Astrocyte (in vitro differentiated cells and primary cell): ENCODE results near the gene ADGRD1. TPM values are rescaled to one million over a fixed set of nuclear protein-coding genes. Genes with fewer than 3 reads are reported as not detected.

Experiments used
- DNase-seq: peaks from one replicate; pipeline ENCODE4 v3.0.0-alpha.2; 2010; ENCODE audit warnings: low read depth
- FAIRE-seq: peaks from 2 replicates; lab custom pipeline; 2011; peaks lifted over from hg19 to GRCh38; lab: Jason Lieb, UNC
- H2AFZ ChIP-seq: 2 replicates; pipeline ENCODE4 v1.6.0; 2012; ENCODE audit warnings: low read depth, low read length, inconsistent platforms
- H3K27ac ChIP-seq: 2 replicates; pipeline ENCODE4 v1.5.1; 2011; ENCODE audit warnings: low read depth, low read length, inconsistent platforms
- H3K27me3 ChIP-seq: 2 replicates; pipeline ENCODE4 v1.6.0; 2011; ENCODE audit warnings: low read length, inconsistent platforms; ENCODE audit not compliant: insufficient read depth
- H3K36me3 ChIP-seq: 2 replicates; pipeline ENCODE4 v1.5.1; 2011; ENCODE audit warnings: low read length, inconsistent platforms; ENCODE audit not compliant: insufficient read depth
- H3K4me1 ChIP-seq: 2 replicates; pipeline ENCODE4 v1.5.1; 2011; ENCODE audit warnings: low read length, inconsistent platforms; ENCODE audit not compliant: insufficient read depth
- H3K4me2 ChIP-seq: 2 replicates; pipeline ENCODE4 v1.6.0; 2012; ENCODE audit warnings: low read length, inconsistent platforms
- H3K4me3 ChIP-seq: 2 replicates; pipeline ENCODE4 v1.5.1; 2011; ENCODE audit warnings: low read depth, mild to moderate bottlenecking, low read length, inconsistent platforms; ENCODE audit not compliant: insufficient read depth
- H3K79me2 ChIP-seq: 2 replicates; pipeline ENCODE4 v1.6.0; 2012; ENCODE audit warnings: mild to moderate bottlenecking, low read length, inconsistent platforms; ENCODE audit not compliant: insufficient read depth
- H3K9ac ChIP-seq: 2 replicates; pipeline ENCODE4 v1.6.0; 2012; ENCODE audit warnings: mild to moderate bottlenecking, low read length, inconsistent platforms
- H3K9me3 ChIP-seq: 2 replicates; pipeline ENCODE4 v1.5.1; 2012; ENCODE audit warnings: low read depth, mild to moderate bottlenecking, low read length, inconsistent platforms; ENCODE audit not compliant: insufficient read depth
- H4K20me1 ChIP-seq: 2 replicates; pipeline ENCODE4 v1.6.0; 2012; ENCODE audit warnings: low read length, inconsistent platforms; ENCODE audit not compliant: insufficient read depth
- H3K27ac Mint-ChIP-seq: one replicate; pipeline ENCODE4 v1.8.0; 2021; ENCODE audit warnings: mild to moderate bottlenecking, mixed read lengths; ENCODE audit not compliant: unreplicated experiment
- H3K27me3 Mint-ChIP-seq: one replicate; pipeline ENCODE4 v1.8.0; 2021; ENCODE audit warnings: low read depth, mixed read lengths; ENCODE audit not compliant: unreplicated experiment
- H3K36me3 Mint-ChIP-seq: one replicate; pipeline ENCODE4 v1.8.0; 2021; ENCODE audit warnings: low read depth, mixed read lengths; ENCODE audit not compliant: unreplicated experiment
- H3K4me1 Mint-ChIP-seq: one replicate; pipeline ENCODE4 v1.8.0; 2021; ENCODE audit warnings: low read depth, mixed read lengths; ENCODE audit not compliant: unreplicated experiment
- H3K4me3 Mint-ChIP-seq: one replicate; pipeline ENCODE4 v1.8.0; 2021; ENCODE audit warnings: mild to moderate bottlenecking, moderate library complexity, mixed read lengths; ENCODE audit not compliant: unreplicated experiment
- H3K9me3 Mint-ChIP-seq: one replicate; pipeline ENCODE4 v1.8.0; 2021; ENCODE audit warnings: mild to moderate bottlenecking, mixed read lengths; ENCODE audit not compliant: unreplicated experiment
- EZH2 ChIP-seq: IDR thresholded peaks from 2 replicates; pipeline ENCODE4 v1.6.1; 2012; ENCODE audit warnings: mild to moderate bottlenecking, low read length, inconsistent platforms; ENCODE audit not compliant: insufficient read depth
- total RNA-seq: library from RNA; stranded (reverse); gene quantifications from 2 replicates; pipeline ENCODE4 v1.2.1, GENCODE V29; 2021
- TF ChIP-seq, protein P1 (sequence below): IDR thresholded peaks from 2 replicates; pipeline ENCODE4 v1.5.1; 2011; ENCODE audit warnings: low read depth, mild to moderate bottlenecking, inconsistent platforms, low read length, moderate library complexity; ENCODE audit not compliant: insufficient read depth

The ADGRD1 gene
- total RNA-seq, 1 donor from 2014 or later: 3.0 TPM

GRCh38 chr12:131120831-131121271 lies 167.1 kb downstream of the ADGRD1 start:
- no peak overlapping the region for H3K27ac ChIP-seq
- no peaks in the 10 kb centered on the region for H3K4me1 ChIP-seq
- no peaks in the 10 kb centered on the region for H3K79me2 ChIP-seq
- Mint-ChIP-seq H3K9me3 (peaks cover 5% of the 10 kb centered on the region), H3K27ac (no peak overlapping the region), H3K27me3 (peaks cover 36% of the 10 kb centered on the region), H3K4me3 (no peak overlapping the region), H3K4me1 (no peaks in the 10 kb centered on the region), H3K36me3 (peaks cover 2% of the 10 kb centered on the region)
- TF ChIP-seq, protein P1, sequence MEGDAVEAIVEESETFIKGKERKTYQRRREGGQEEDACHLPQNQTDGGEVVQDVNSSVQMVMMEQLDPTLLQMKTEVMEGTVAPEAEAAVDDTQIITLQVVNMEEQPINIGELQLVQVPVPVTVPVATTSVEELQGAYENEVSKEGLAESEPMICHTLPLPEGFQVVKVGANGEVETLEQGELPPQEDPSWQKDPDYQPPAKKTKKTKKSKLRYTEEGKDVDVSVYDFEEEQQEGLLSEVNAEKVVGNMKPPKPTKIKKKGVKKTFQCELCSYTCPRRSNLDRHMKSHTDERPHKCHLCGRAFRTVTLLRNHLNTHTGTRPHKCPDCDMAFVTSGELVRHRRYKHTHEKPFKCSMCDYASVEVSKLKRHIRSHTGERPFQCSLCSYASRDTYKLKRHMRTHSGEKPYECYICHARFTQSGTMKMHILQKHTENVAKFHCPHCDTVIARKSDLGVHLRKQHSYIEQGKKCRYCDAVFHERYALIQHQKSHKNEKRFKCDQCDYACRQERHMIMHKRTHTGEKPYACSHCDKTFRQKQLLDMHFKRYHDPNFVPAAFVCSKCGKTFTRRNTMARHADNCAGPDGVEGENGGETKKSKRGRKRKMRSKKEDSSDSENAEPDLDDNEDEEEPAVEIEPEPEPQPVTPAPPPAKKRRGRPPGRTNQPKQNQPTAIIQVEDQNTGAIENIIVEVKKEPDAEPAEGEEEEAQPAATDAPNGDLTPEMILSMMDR: no peak
- no peak for TF ChIP-seq EZH2
- DNase-seq: no peak
- no peak for FAIRE-seq
- H2AFZ ChIP-seq: no peak overlapping the region
- H3K4me2 ChIP-seq: no peak overlapping the region
- H3K9ac ChIP-seq: no peak overlapping the region
- no peaks in the 10 kb centered on the region for H3K27me3 ChIP-seq
- H3K9me3 ChIP-seq: no peaks in the 10 kb centered on the region
- H4K20me1 ChIP-seq: no peaks in the 10 kb centered on the region
- H3K36me3 ChIP-seq: no peaks in the 10 kb centered on the region
- H3K4me3 ChIP-seq: no peak overlapping the region

DNA sequence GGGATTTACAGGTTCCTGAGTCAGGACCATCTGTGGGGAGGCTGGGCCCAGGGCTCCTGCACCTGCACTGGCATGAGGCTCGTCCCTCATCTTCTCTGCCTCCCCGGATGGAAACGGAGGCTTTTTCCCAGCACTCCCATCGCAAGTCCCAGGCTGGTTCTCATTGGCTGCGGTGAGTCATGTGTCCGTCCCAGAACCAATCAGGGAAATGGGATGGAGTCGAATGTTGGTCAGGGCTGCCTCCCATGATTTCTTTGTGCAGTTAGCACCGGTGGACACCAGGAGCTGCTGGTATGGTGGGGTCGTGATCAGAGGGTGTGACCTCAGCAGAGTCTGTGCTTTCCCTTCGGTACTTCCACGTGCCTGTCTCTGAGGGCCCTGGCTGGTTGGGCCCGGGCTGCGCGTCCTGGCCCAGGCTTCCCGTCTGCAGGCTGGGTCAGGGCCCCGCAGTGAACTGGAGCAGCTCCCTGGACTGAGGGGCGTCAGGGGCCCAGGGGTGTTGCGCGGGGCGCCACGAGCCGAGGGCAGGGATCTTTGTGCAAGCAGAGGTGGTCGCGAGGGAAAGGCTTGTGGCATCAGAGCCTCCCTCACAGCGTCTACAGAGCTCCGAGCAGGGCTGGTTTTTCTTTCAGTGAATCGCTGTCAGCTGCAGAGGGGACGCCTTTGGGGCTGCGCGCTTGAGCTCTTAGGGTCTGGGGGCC lies 168.1 kb downstream of the ADGRD1 start:
- H3K27ac Mint-ChIP-seq: no peak overlapping the region
- no peak overlapping the region for H3K4me3 Mint-ChIP-seq
- H3K4me2 ChIP-seq: no peak overlapping the region
- H4K20me1 ChIP-seq: no peaks in the 10 kb centered on the region
- no peaks in the 10 kb centered on the region for H3K4me1 ChIP-seq
- peaks cover 36% of the 10 kb centered on the region for H3K27me3 Mint-ChIP-seq
- no peaks in the 10 kb centered on the region for H3K9me3 ChIP-seq
- H2AFZ ChIP-seq: no peak overlapping the region
- H3K4me3 ChIP-seq: no peak overlapping the region
- H3K4me1 Mint-ChIP-seq: no peaks in the 10 kb centered on the region
- H3K36me3 ChIP-seq: no peaks in the 10 kb centered on the region
- H3K9ac ChIP-seq: no peak overlapping the region
- H3K79me2 ChIP-seq: no peaks in the 10 kb centered on the region
- DNase-seq: no peak
- peaks cover 6% of the 10 kb centered on the region for H3K9me3 Mint-ChIP-seq
- no peaks in the 10 kb centered on the region for H3K27me3 ChIP-seq
- FAIRE-seq: no peak
- H3K36me3 Mint-ChIP-seq: peaks cover 2% of the 10 kb centered on the region
- H3K27ac ChIP-seq: no peak overlapping the region
- TF ChIP-seq, protein P1: no peak
- no peak for TF ChIP-seq EZH2

DNA sequence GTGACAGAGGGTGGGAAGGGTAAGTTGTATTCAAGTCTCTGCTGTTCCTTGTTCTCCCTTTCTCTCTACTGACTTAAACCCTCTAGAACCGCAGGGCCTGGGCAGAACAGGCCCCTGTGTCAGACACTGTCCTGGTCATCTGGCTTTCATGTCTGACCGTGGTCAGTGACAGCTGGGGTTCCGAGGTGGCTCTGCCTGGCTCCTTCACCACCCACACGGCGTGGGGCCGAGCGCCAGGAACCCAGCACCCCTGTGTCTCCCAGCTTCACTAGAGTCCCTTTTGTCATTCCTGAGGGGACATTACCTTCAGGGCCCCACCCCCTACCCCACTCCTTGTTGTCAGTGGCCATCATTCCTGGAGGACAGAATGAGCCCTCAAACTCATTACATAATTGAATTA lies 168.9 kb downstream of the ADGRD1 start:
- TF ChIP-seq, protein P1: no peak
- TF ChIP-seq EZH2: no peak
- H3K4me3 Mint-ChIP-seq: no peak overlapping the region
- H3K9ac ChIP-seq: no peak overlapping the region
- H3K4me3 ChIP-seq: no peak overlapping the region
- H2AFZ ChIP-seq: no peak overlapping the region
- no peak overlapping the region for H3K27ac ChIP-seq
- H3K9me3 Mint-ChIP-seq: peaks cover 8% of the 10 kb centered on the region
- no peak for FAIRE-seq
- no peaks in the 10 kb centered on the region for H3K79me2 ChIP-seq
- peaks cover 33% of the 10 kb centered on the region for H3K27me3 Mint-ChIP-seq
- H3K4me2 ChIP-seq: no peak overlapping the region
- no peak for DNase-seq
- H4K20me1 ChIP-seq: no peaks in the 10 kb centered on the region
- H3K36me3 Mint-ChIP-seq: peaks cover 2% of the 10 kb centered on the region
- H3K27ac Mint-ChIP-seq: no peak overlapping the region
- H3K36me3 ChIP-seq: no peaks in the 10 kb centered on the region
- H3K4me1 ChIP-seq: no peaks in the 10 kb centered on the region
- H3K9me3 ChIP-seq: no peaks in the 10 kb centered on the region
- H3K27me3 ChIP-seq: no peaks in the 10 kb centered on the region
- H3K4me1 Mint-ChIP-seq: no peaks in the 10 kb centered on the region
